ENCODE results near the gene PRUNE2.
"Not testable (repeated sequence)": the region's sequence is repeated elsewhere in the genome, so short reads cannot be mapped to it uniquely, and the experiment has no call there.

PRUNE2 gene

GRCh38 chr9:76594764-76595424, 311.0 kb downstream of the PRUNE2 start:
- no peak overlapping the region for H3K9ac ChIP-seq (ENCODE audit: low read depth, low read length)
- no peaks in the 10 kb centered on the region for H3K27me3 ChIP-seq (ENCODE audit: control insufficient read depth, insufficient read depth, low read length)
- H3K9me3 ChIP-seq (ENCODE audit: control insufficient read depth, insufficient read depth, low read length), result no peaks in the 10 kb centered on the region
- peaks cover 22% of the 10 kb centered on the region for H3K4me1 ChIP-seq (ENCODE audit: control insufficient read depth, insufficient read depth, low read length)
- H3K36me3 ChIP-seq (ENCODE audit: control insufficient read depth, insufficient read depth, low read length), result no peaks in the 10 kb centered on the region
- H3K4me3 ChIP-seq (ENCODE audit: low read depth, low read length), result peak overlapping the region; percentile 42

GRCh38 chr9:76593961-76594735, 311.8 kb downstream of the PRUNE2 start:
- H3K27me3 ChIP-seq (ENCODE audit: control insufficient read depth, insufficient read depth, low read length); H3K36me3 ChIP-seq (ENCODE audit: control insufficient read depth, insufficient read depth, low read length); H3K9ac ChIP-seq (ENCODE audit: low read depth, low read length); H3K9me3 ChIP-seq (ENCODE audit: control insufficient read depth, insufficient read depth, low read length); H3K4me3 ChIP-seq (ENCODE audit: low read depth, low read length): not testable (repeated sequence)
- peaks cover 22% of the 10 kb centered on the region for H3K4me1 ChIP-seq (ENCODE audit: control insufficient read depth, insufficient read depth, low read length)

GRCh38 chr9:76592974-76593347, 313.0 kb downstream of the PRUNE2 start:
- H3K27me3 ChIP-seq (ENCODE audit: control insufficient read depth, insufficient read depth, low read length), result no peaks in the 10 kb centered on the region
- H3K9me3 ChIP-seq (ENCODE audit: control insufficient read depth, insufficient read depth, low read length), result no peaks in the 10 kb centered on the region
- no peaks in the 10 kb centered on the region for H3K36me3 ChIP-seq (ENCODE audit: control insufficient read depth, insufficient read depth, low read length)
- no peak overlapping the region for H3K9ac ChIP-seq (ENCODE audit: low read depth, low read length)
- H3K4me3 ChIP-seq (ENCODE audit: low read depth, low read length), result no peak overlapping the region
- peaks cover 22% of the 10 kb centered on the region for H3K4me1 ChIP-seq (ENCODE audit: control insufficient read depth, insufficient read depth, low read length)

GRCh38 chr9:76592091-76592973, 313.6 kb downstream of the PRUNE2 start:
- H3K36me3 ChIP-seq (ENCODE audit: control insufficient read depth, insufficient read depth, low read length), result no peaks in the 10 kb centered on the region
- peaks cover 22% of the 10 kb centered on the region for H3K4me1 ChIP-seq (ENCODE audit: control insufficient read depth, insufficient read depth, low read length)
- H3K9me3 ChIP-seq (ENCODE audit: control insufficient read depth, insufficient read depth, low read length), result no peaks in the 10 kb centered on the region
- no peaks in the 10 kb centered on the region for H3K27me3 ChIP-seq (ENCODE audit: control insufficient read depth, insufficient read depth, low read length)
- no peak overlapping the region for H3K4me3 ChIP-seq (ENCODE audit: low read depth, low read length)
- H3K9ac ChIP-seq (ENCODE audit: low read depth, low read length), result no peak overlapping the region

GRCh38 chr9:76591256-76591950, 314.5 kb downstream of the PRUNE2 start:
- no peak overlapping the region for H3K4me3 ChIP-seq (ENCODE audit: low read depth, low read length)
- H3K36me3 ChIP-seq (ENCODE audit: control insufficient read depth, insufficient read depth, low read length), result no peaks in the 10 kb centered on the region
- H3K4me1 ChIP-seq (ENCODE audit: control insufficient read depth, insufficient read depth, low read length), result peaks cover 22% of the 10 kb centered on the region
- H3K9ac ChIP-seq (ENCODE audit: low read depth, low read length), result no peak overlapping the region
- no peaks in the 10 kb centered on the region for H3K9me3 ChIP-seq (ENCODE audit: control insufficient read depth, insufficient read depth, low read length)
- no peaks in the 10 kb centered on the region for H3K27me3 ChIP-seq (ENCODE audit: control insufficient read depth, insufficient read depth, low read length)

- Histone ChIP-seq H3K9me3 (ENCODE audit: control insufficient read depth, insufficient read depth, low read length) (no peaks in the 10 kb centered on the region), H3K27me3 (ENCODE audit: control insufficient read depth, insufficient read depth, low read length) (no peaks in the 10 kb centered on the region), H3K4me1 (ENCODE audit: control insufficient read depth, insufficient read depth, low read length) (peaks cover 15% of the 10 kb centered on the region), H3K36me3 (ENCODE audit: control insufficient read depth, insufficient read depth, low read length) (no peaks in the 10 kb centered on the region), H3K9ac (ENCODE audit: low read depth, low read length) (no peak overlapping the region), H3K4me3 (ENCODE audit: low read depth, low read length) (no peak overlapping the region)
These were observed 317.6 kb downstream of the PRUNE2 start for GRCh38 chr9:76588316-76588715.

GRCh38 chr9:76586390-76587314, 319.3 kb downstream of the PRUNE2 start:
- no peak overlapping the region for H3K9ac ChIP-seq (ENCODE audit: low read depth, low read length)
- no peaks in the 10 kb centered on the region for H3K36me3 ChIP-seq (ENCODE audit: control insufficient read depth, insufficient read depth, low read length)
- H3K9me3 ChIP-seq (ENCODE audit: control insufficient read depth, insufficient read depth, low read length), result no peaks in the 10 kb centered on the region
- no peak overlapping the region for H3K4me3 ChIP-seq (ENCODE audit: low read depth, low read length)
- H3K4me1 ChIP-seq (ENCODE audit: control insufficient read depth, insufficient read depth, low read length), result peaks cover 3% of the 10 kb centered on the region
- no peaks in the 10 kb centered on the region for H3K27me3 ChIP-seq (ENCODE audit: control insufficient read depth, insufficient read depth, low read length)

GRCh38 chr9:76585487-76586389, 320.2 kb downstream of the PRUNE2 start:
- Histone ChIP-seq H3K9ac (ENCODE audit: low read depth, low read length) (no peak overlapping the region), H3K4me3 (ENCODE audit: low read depth, low read length) (no peak overlapping the region), H3K4me1 (ENCODE audit: control insufficient read depth, insufficient read depth, low read length) (peaks cover 2% of the 10 kb centered on the region), H3K9me3 (ENCODE audit: control insufficient read depth, insufficient read depth, low read length) (no peaks in the 10 kb centered on the region), H3K36me3 (ENCODE audit: control insufficient read depth, insufficient read depth, low read length) (no peaks in the 10 kb centered on the region), H3K27me3 (ENCODE audit: control insufficient read depth, insufficient read depth, low read length) (no peaks in the 10 kb centered on the region)

GRCh38 chr9:76583256-76583655, 322.7 kb downstream of the PRUNE2 start:
- no peaks in the 10 kb centered on the region for H3K9me3 ChIP-seq (ENCODE audit: control insufficient read depth, insufficient read depth, low read length)
- peaks cover 6% of the 10 kb centered on the region for H3K4me1 ChIP-seq (ENCODE audit: control insufficient read depth, insufficient read depth, low read length)
- H3K27me3 ChIP-seq (ENCODE audit: control insufficient read depth, insufficient read depth, low read length), result no peaks in the 10 kb centered on the region
- H3K9ac ChIP-seq (ENCODE audit: low read depth, low read length), result no peak overlapping the region
- no peaks in the 10 kb centered on the region for H3K36me3 ChIP-seq (ENCODE audit: control insufficient read depth, insufficient read depth, low read length)
- H3K4me3 ChIP-seq (ENCODE audit: low read depth, low read length), result no peak overlapping the region

GRCh38 chr9:76581731-76582130, 324.2 kb downstream of the PRUNE2 start:
- Histone ChIP-seq H3K4me3 (ENCODE audit: low read depth, low read length) (no peak overlapping the region), H3K4me1 (ENCODE audit: control insufficient read depth, insufficient read depth, low read length) (peaks cover 6% of the 10 kb centered on the region), H3K27me3 (ENCODE audit: control insufficient read depth, insufficient read depth, low read length) (no peaks in the 10 kb centered on the region), H3K36me3 (ENCODE audit: control insufficient read depth, insufficient read depth, low read length) (no peaks in the 10 kb centered on the region), H3K9me3 (ENCODE audit: control insufficient read depth, insufficient read depth, low read length) (no peaks in the 10 kb centered on the region), H3K9ac (ENCODE audit: low read depth, low read length) (no peak overlapping the region)
